Hematopoietic multipotent progenitor cell treated with erythropoietin and hydrocortisone succinate and interleukin-3 and kit ligand, for 4 days (in vitro differentiated cells): ENCODE measurements around the gene PRAC1.

Experiments
- DNase-seq: peaks from one replicate; pipeline ENCODE4 v3.0.0-alpha.2; 2015

The PRAC1 gene

GRCh38 chr17:48692049-48692448 is 30.3 kb downstream of the PRAC1 start:
- DNase-seq = no peak

- no peak for DNase-seq
Observed at GRCh38 chr17:48690655-48691054, 31.7 kb downstream of the PRAC1 start.

- DNase-seq = no peak
Observed at GRCh38 chr17:48681609-48682008, 40.7 kb downstream of the PRAC1 start.

DNA sequence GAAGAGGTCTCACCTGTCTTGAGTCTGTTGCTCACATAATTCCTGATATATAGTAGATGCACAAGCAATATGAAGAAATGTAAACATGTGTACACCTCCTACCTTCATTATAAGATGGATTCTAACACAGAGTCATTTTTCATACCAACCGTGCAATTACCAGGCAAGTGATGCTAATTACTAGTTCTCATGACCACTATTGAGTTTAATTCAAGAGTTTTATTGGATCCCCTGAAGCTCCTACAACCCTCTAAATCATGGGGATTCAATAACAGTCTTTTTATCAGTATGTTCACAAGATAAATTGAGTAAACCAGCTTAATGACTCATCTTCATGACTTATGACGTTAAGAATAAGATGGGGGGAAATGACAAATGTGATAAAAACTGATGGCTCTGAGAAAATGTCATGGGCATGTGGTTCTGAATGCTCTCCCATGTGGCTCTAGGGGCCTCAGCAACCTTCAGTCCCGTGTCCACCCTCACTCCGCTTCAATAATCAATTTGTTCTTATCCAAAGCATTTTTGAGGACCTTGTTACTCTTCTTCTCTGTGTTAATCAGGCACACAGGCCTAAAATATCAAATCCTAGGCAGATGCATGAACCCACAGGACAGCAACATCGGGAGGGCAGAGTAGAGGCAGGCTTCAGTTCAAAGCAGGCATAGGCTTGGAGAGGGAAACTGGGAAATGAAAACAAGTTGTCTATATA is 42.8 kb downstream of the PRAC1 start:
- no peak for DNase-seq

DNA sequence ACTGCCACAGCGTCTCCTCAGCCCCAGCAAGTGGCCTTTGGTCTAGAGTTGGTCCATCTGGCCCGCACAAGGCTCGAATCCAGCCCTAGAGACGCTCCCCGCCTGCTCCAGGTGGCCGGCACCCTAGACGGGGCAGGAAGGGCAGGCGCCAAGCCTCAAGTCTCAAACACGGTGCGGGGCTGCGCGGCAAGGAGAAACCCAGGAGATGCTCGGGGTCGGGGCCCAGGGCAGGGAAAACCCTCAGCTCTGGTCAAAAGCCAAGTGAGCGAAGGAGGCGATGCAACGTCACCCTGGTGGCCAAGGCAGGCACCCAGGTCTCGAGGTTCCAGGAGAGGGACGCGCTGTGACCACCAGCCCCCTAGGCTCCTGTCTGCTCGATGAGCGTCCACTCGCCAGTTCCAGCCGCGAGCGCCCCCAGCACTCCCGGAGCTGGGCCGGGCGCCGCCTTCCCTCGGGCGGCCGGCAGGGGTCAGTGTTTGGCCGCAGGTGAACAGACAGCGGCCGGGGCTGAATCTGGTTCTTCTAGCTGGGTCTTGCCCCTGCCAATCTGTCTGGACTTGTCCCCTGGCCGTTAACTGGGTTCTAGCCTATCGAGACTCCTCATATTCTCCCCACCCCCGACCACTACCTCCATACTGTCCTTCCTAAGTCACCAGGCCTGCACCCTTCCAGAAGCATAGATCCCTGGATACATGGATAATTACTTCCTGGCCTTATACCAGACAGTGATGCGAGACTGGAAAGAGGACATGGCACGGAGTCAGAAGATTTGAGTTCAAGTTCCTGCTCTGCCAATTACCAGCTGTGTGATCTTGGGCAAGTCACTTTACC is 44.0 kb downstream of the PRAC1 start:
- DNase-seq = peak; percentile 77

DNA sequence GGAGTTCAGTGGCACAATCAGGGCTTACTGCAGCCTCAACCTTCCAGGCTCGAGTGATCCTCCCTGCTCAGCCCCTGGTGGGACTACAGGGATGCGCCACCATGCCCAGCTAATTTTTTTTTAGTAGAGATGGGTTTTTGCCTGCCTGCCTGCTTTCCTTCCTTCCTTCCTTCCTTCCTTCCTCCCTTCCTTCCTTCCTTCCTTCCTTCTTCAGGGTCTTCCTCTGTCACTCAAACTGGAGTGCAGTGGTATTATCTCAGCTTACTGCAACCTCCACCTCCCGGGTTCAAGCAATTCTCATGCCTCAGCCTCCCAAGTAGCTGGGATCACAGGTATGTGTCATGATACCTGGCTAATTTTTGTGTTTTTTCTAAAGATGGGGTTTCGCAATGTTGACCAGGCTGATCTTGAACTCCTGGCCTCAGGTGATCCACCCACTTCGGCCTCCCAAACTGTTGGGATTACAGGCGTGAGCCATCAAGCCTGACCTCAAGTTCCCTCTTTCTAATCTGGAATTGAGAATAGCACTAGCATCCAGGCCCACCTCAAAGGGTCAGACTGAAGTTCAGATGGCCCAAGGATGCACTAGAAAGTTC is 45.3 kb downstream of the PRAC1 start:
- DNase-seq = no peak

DNA sequence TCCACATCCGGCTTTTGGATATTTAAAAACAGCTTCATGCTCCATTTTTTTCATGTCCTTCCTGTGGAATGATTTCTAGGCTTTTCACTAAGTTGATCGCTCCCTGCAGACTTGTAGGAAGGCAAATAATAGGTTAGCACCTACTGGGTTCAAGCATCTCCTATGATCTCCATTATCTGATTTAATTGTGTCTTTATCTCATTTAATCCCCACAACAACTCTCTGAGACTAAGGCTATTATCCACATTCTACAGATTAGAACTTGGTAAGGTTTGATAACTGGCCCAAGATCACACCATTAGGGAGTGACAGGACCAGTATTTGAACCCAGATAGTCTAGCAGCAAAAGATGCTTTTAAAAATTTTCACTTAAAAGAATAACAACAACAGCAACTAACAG is 50.0 kb downstream of the PRAC1 start:
- no peak for DNase-seq
